ENCODE data around the gene SYNE1.

SYNE1 gene

GRCh38 chr6:152471456-152472265, 165.5 kb downstream of the SYNE1 start:
- Histone ChIP-seq H3K4me3 (ENCODE audit: low read depth in 1 of 2, low read length in 2 of 2) (no peak overlapping the region), H3K9ac (ENCODE audit: low read depth in 1 of 2, low read length in 2 of 2) (no peak overlapping the region)

GRCh38 chr6:152463164-152463563, 174.0 kb downstream of the SYNE1 start:
- Histone ChIP-seq H3K27me3 (ENCODE audit: control insufficient read depth in 1 of 2, insufficient read depth in 2 of 2, low read length in 2 of 2) (no peaks in the 10 kb centered on the region), H3K4me3 (ENCODE audit: low read depth in 1 of 2, low read length in 2 of 2) (peak overlapping the region in 1 of 2 donors; percentile 12), H3K9ac (ENCODE audit: low read depth in 1 of 2, low read length in 2 of 2) (no peak overlapping the region), H3K27ac (ENCODE audit: low read depth, low read length) (no peak overlapping the region), H3K4me1 (ENCODE audit: control insufficient read depth in 1 of 2, insufficient read depth in 2 of 2, low read length in 2 of 2) (no peaks in the 10 kb centered on the region), H3K9me3 (ENCODE audit: control insufficient read depth in 1 of 2, low read length in 2 of 2) (no peaks in the 10 kb centered on the region), H3K36me3 (ENCODE audit: control insufficient read depth in 1 of 2, insufficient read depth in 2 of 2, low read length in 2 of 2) (no peaks in the 10 kb centered on the region)

More at GRCh38 chr6:152471456-152472265, 165.5 kb downstream of the SYNE1 start:
- Histone ChIP-seq H3K27me3 (ENCODE audit: control insufficient read depth in 1 of 2, insufficient read depth in 2 of 2, low read length in 2 of 2) (no peaks in the 10 kb centered on the region), H3K36me3 (ENCODE audit: control insufficient read depth in 1 of 2, insufficient read depth in 2 of 2, low read length in 2 of 2) (no peaks in the 10 kb centered on the region), H3K9me3 (ENCODE audit: control insufficient read depth in 1 of 2, low read length in 2 of 2) (no peaks in the 10 kb centered on the region), H3K27ac (ENCODE audit: low read depth, low read length) (no peak overlapping the region), H3K4me1 (ENCODE audit: control insufficient read depth in 1 of 2, insufficient read depth in 2 of 2, low read length in 2 of 2) (no peaks in the 10 kb centered on the region)

GRCh38 chr6:152462716-152463115, 174.4 kb downstream of the SYNE1 start:
- H3K27ac ChIP-seq (ENCODE audit: low read depth, low read length) = no peak overlapping the region

GRCh38 chr6:152461556-152461955, 175.6 kb downstream of the SYNE1 start:
- H3K27ac ChIP-seq (ENCODE audit: low read depth, low read length) = no peak overlapping the region
- H3K4me3 ChIP-seq (ENCODE audit: low read depth in 1 of 2, low read length in 2 of 2) = no peak overlapping the region
- H3K27me3 ChIP-seq (ENCODE audit: control insufficient read depth in 1 of 2, insufficient read depth in 2 of 2, low read length in 2 of 2) = no peaks in the 10 kb centered on the region
- no peak overlapping the region for H3K9ac ChIP-seq (ENCODE audit: low read depth in 1 of 2, low read length in 2 of 2)
- H3K4me1 ChIP-seq (ENCODE audit: control insufficient read depth in 1 of 2, insufficient read depth in 2 of 2, low read length in 2 of 2) = no peaks in the 10 kb centered on the region
- no peaks in the 10 kb centered on the region for H3K36me3 ChIP-seq (ENCODE audit: control insufficient read depth in 1 of 2, insufficient read depth in 2 of 2, low read length in 2 of 2)
- no peaks in the 10 kb centered on the region for H3K9me3 ChIP-seq (ENCODE audit: control insufficient read depth in 1 of 2, low read length in 2 of 2)

More at GRCh38 chr6:152462716-152463115, 174.4 kb downstream of the SYNE1 start:
- H3K4me3 ChIP-seq (ENCODE audit: low read depth in 1 of 2, low read length in 2 of 2) = peak overlapping the region in 1 of 2 donors; percentile 12
- H3K27me3 ChIP-seq (ENCODE audit: control insufficient read depth in 1 of 2, insufficient read depth in 2 of 2, low read length in 2 of 2) = no peaks in the 10 kb centered on the region
- no peaks in the 10 kb centered on the region for H3K36me3 ChIP-seq (ENCODE audit: control insufficient read depth in 1 of 2, insufficient read depth in 2 of 2, low read length in 2 of 2)
- H3K9me3 ChIP-seq (ENCODE audit: control insufficient read depth in 1 of 2, low read length in 2 of 2) = no peaks in the 10 kb centered on the region
- no peaks in the 10 kb centered on the region for H3K4me1 ChIP-seq (ENCODE audit: control insufficient read depth in 1 of 2, insufficient read depth in 2 of 2, low read length in 2 of 2)
- no peak overlapping the region for H3K9ac ChIP-seq (ENCODE audit: low read depth in 1 of 2, low read length in 2 of 2)

GRCh38 chr6:152458648-152459644, 178.2 kb downstream of the SYNE1 start:
- H3K36me3 ChIP-seq (ENCODE audit: control insufficient read depth in 1 of 2, insufficient read depth in 2 of 2, low read length in 2 of 2) = no peaks in the 10 kb centered on the region
- H3K4me3 ChIP-seq (ENCODE audit: low read depth in 1 of 2, low read length in 2 of 2) = no peak overlapping the region
- H3K9ac ChIP-seq (ENCODE audit: low read depth in 1 of 2, low read length in 2 of 2) = no peak overlapping the region
- H3K27me3 ChIP-seq (ENCODE audit: control insufficient read depth in 1 of 2, insufficient read depth in 2 of 2, low read length in 2 of 2) = no peaks in the 10 kb centered on the region
- H3K9me3 ChIP-seq (ENCODE audit: control insufficient read depth in 1 of 2, low read length in 2 of 2) = no peaks in the 10 kb centered on the region
- no peak overlapping the region for H3K27ac ChIP-seq (ENCODE audit: low read depth, low read length)
- no peaks in the 10 kb centered on the region for H3K4me1 ChIP-seq (ENCODE audit: control insufficient read depth in 1 of 2, insufficient read depth in 2 of 2, low read length in 2 of 2)

GRCh38 chr6:152457949-152458624, 179.1 kb downstream of the SYNE1 start:
- Histone ChIP-seq H3K9ac (ENCODE audit: low read depth in 1 of 2, low read length in 2 of 2) (no peak overlapping the region), H3K4me1 (ENCODE audit: control insufficient read depth in 1 of 2, insufficient read depth in 2 of 2, low read length in 2 of 2) (no peaks in the 10 kb centered on the region), H3K4me3 (ENCODE audit: low read depth in 1 of 2, low read length in 2 of 2) (no peak overlapping the region), H3K27me3 (ENCODE audit: control insufficient read depth in 1 of 2, insufficient read depth in 2 of 2, low read length in 2 of 2) (no peaks in the 10 kb centered on the region), H3K9me3 (ENCODE audit: control insufficient read depth in 1 of 2, low read length in 2 of 2) (no peaks in the 10 kb centered on the region), H3K36me3 (ENCODE audit: control insufficient read depth in 1 of 2, insufficient read depth in 2 of 2, low read length in 2 of 2) (no peaks in the 10 kb centered on the region), H3K27ac (ENCODE audit: low read depth, low read length) (no peak overlapping the region)

GRCh38 chr6:152454003-152454402, 183.2 kb downstream of the SYNE1 start:
- Histone ChIP-seq H3K36me3 (ENCODE audit: control insufficient read depth in 1 of 2, insufficient read depth in 2 of 2, low read length in 2 of 2) (no peaks in the 10 kb centered on the region), H3K27ac (ENCODE audit: low read depth, low read length) (no peak overlapping the region), H3K4me3 (ENCODE audit: low read depth in 1 of 2, low read length in 2 of 2) (no peak overlapping the region), H3K9me3 (ENCODE audit: control insufficient read depth in 1 of 2, low read length in 2 of 2) (peaks cover 0 to 4% of the 10 kb centered on the region in 2 donors), H3K9ac (ENCODE audit: low read depth in 1 of 2, low read length in 2 of 2) (no peak overlapping the region), H3K4me1 (ENCODE audit: control insufficient read depth in 1 of 2, insufficient read depth in 2 of 2, low read length in 2 of 2) (no peaks in the 10 kb centered on the region), H3K27me3 (ENCODE audit: control insufficient read depth in 1 of 2, insufficient read depth in 2 of 2, low read length in 2 of 2) (no peaks in the 10 kb centered on the region)

- no peak overlapping the region for H3K27ac ChIP-seq (ENCODE audit: low read depth, low read length)
- no peak overlapping the region for H3K4me3 ChIP-seq (ENCODE audit: low read depth in 1 of 2, low read length in 2 of 2)
- no peaks in the 10 kb centered on the region for H3K27me3 ChIP-seq (ENCODE audit: control insufficient read depth in 1 of 2, insufficient read depth in 2 of 2, low read length in 2 of 2)
- no peak overlapping the region for H3K9ac ChIP-seq (ENCODE audit: low read depth in 1 of 2, low read length in 2 of 2)
- H3K9me3 ChIP-seq (ENCODE audit: control insufficient read depth in 1 of 2, low read length in 2 of 2) = peaks cover 0 to 4% of the 10 kb centered on the region in 2 donors
- H3K4me1 ChIP-seq (ENCODE audit: control insufficient read depth in 1 of 2, insufficient read depth in 2 of 2, low read length in 2 of 2) = no peaks in the 10 kb centered on the region
- H3K36me3 ChIP-seq (ENCODE audit: control insufficient read depth in 1 of 2, insufficient read depth in 2 of 2, low read length in 2 of 2) = no peaks in the 10 kb centered on the region
Observed at GRCh38 chr6:152453421-152453820, 183.7 kb downstream of the SYNE1 start.

GRCh38 chr6:152452639-152453038, 184.5 kb downstream of the SYNE1 start:
- Histone ChIP-seq H3K27me3 (ENCODE audit: control insufficient read depth in 1 of 2, insufficient read depth in 2 of 2, low read length in 2 of 2) (no peaks in the 10 kb centered on the region), H3K27ac (ENCODE audit: low read depth, low read length) (no peak overlapping the region), H3K9ac (ENCODE audit: low read depth in 1 of 2, low read length in 2 of 2) (no peak overlapping the region), H3K36me3 (ENCODE audit: control insufficient read depth in 1 of 2, insufficient read depth in 2 of 2, low read length in 2 of 2) (no peaks in the 10 kb centered on the region), H3K4me3 (ENCODE audit: low read depth in 1 of 2, low read length in 2 of 2) (no peak overlapping the region), H3K9me3 (ENCODE audit: control insufficient read depth in 1 of 2, low read length in 2 of 2) (peaks cover 0 to 4% of the 10 kb centered on the region in 2 donors), H3K4me1 (ENCODE audit: control insufficient read depth in 1 of 2, insufficient read depth in 2 of 2, low read length in 2 of 2) (no peaks in the 10 kb centered on the region)

Measured in duodenal mucosa (tissue), 2 donors.